ENCODE results near the gene RETN. TPM values are rescaled to one million over a fixed set of nuclear protein-coding genes. Genes with fewer than 3 reads are reported as not detected.

RETN gene
- total and polyA plus RNA-seq, 2 of the 8 experiments (the other 6 are each of a cell fraction or from before 2014, with no cell fraction given) = not detected

GRCh38 chr19:7703332-7703731 lies 34.5 kb downstream of the RETN start:
- Histone ChIP-seq H3K4me3 (ENCODE audit: extremely low read depth in 1 of 4, insufficient read depth in 2 of 4, low read depth in 3 of 4, low read length in 4 of 4) (no peak overlapping the region), H3K9me3 (ENCODE audit: insufficient read depth in 2 of 2, low read depth in 1 of 2, low read length in 1 of 2) (no peaks in the 10 kb centered on the region), H2AK5ac (ENCODE audit: low read depth, low read length) (no peak overlapping the region), H3K27ac (ENCODE audit: low read depth, low read length) (no peak overlapping the region), H3K4me1 (replicated peaks in 1 of 4; ENCODE audit: control insufficient read depth in 3 of 4, insufficient read depth in 4 of 4, low read length in 3 of 4) (peaks cover 0 to 5% (median 3%) of the 10 kb centered on the region in 4 experiments; a peak in 5 of 7 replicates), H4K5ac (ENCODE audit: insufficient read length, low read depth, low read length) (no peak overlapping the region), H3K36me3 (ENCODE audit: control insufficient read depth in 2 of 4, insufficient read depth in 4 of 4, low read length in 3 of 4) (no peaks in the 10 kb centered on the region), H3K23ac (ENCODE audit: insufficient read length) (no peak overlapping the region), H3K27me3 (replicated peaks in 1 of 4; ENCODE audit: control insufficient read depth in 3 of 4, extremely low read depth in 1 of 4, insufficient read depth in 3 of 4, low read length in 3 of 4) (no peaks in the 10 kb centered on the region; a peak in 1 of 7 replicates), H3K56ac (replicated peaks; ENCODE audit: insufficient read length, low read depth, low read length) (no peak overlapping the region), H3K9ac (replicated peaks in 1 of 4; ENCODE audit: extremely low read depth in 1 of 4, low read depth in 3 of 4, low read length in 3 of 4) (no peak overlapping the region), H4K20me1 (replicated peaks in 1 of 2; ENCODE audit: control insufficient read depth in 1 of 2, insufficient read depth in 2 of 2, low read length in 2 of 2) (no peaks in the 10 kb centered on the region), H2BK15ac (ENCODE audit: low read length) (no peak overlapping the region), H3K23me2 (ENCODE audit: low read depth, low read length) (0 out of 2 replicates have a peak, but pooled peaks cover 1% of the 10 kb centered on the region), H3K14ac (ENCODE audit: insufficient read length) (no peak overlapping the region), H3K4ac (replicated peaks; ENCODE audit: insufficient read length, low read depth, low read length) (no peak overlapping the region), H3K79me1 (ENCODE audit: low read depth, low read length) (no peaks in the 10 kb centered on the region), H2BK120ac (replicated peaks; ENCODE audit: low read depth, low read length) (no peak overlapping the region), H2AFZ (ENCODE audit: low read length) (no peak overlapping the region), H3K79me2 (ENCODE audit: control insufficient read depth in 1 of 2, insufficient read depth in 2 of 2, low read length in 2 of 2) (no peaks in the 10 kb centered on the region), H2BK12ac (ENCODE audit: low read depth, low read length) (no peak overlapping the region), H3K18ac (ENCODE audit: extremely low read depth, low read length) (no peak overlapping the region), H4K91ac (replicated peaks; ENCODE audit: insufficient read length, low read length) (no peak overlapping the region), H4K8ac (ENCODE audit: extremely low read depth, insufficient read depth, low read length) (no peak overlapping the region), H2BK5ac (ENCODE audit: low read depth, low read length) (no peak overlapping the region), H2BK20ac (ENCODE audit: low read length) (no peak overlapping the region), H3K4me2 (ENCODE audit: insufficient read depth in 1 of 2, low read depth in 2 of 2, low read length in 2 of 2) (no peak overlapping the region)
- ChIA-PET POLR2A (ENCODE audit: partially characterized antibody) (no interaction called here), CTCF (ENCODE audit: partially characterized antibody) (interaction anchor here (0.7 to 1.0 kb wide), 3 partner anchors 9 to 1809 kb away, joined by 3 to 4 read pairs (median 3); partner anchors contain the start of gene TRAPPC5)
- DNase-seq (ENCODE audit: low read depth in 1 of 2, low spot score in 2 of 2) (no peak), FAIRE-seq (no peak)
- no peak for TF ChIP-seq JUND (IDR thresholded peaks at IDR 0.05; ENCODE audit: low read length)
- TF ChIP-seq TEAD4 (IDR thresholded peaks at IDR 0.05; ENCODE audit: low read depth, low read length) = no peak
- TF ChIP-seq POLR2AphosphoS5 (IDR thresholded peaks at IDR 0.05; ENCODE audit: low read depth, low read length) = no peak
- TF ChIP-seq FOSL1 (IDR thresholded peaks at IDR 0.05; ENCODE audit: insufficient read depth, low read depth, low read length) = no peak
- WGBS, 2 experiments (ENCODE audit: extremely low coverage in 1 of 2, insufficient coverage in 1 of 2, insufficient read length in 1 of 2, insufficient replicate concordance in 2 of 2, low coverage in 1 of 2, low lambda C conversion rate in 2 of 2, missing lambda C conversion rate in 1 of 2) = 80% methylated on average over 5 of the region's 8 CpGs; no CpG with 5 or more reads in 1 of the 2 experiments

Measured in H1 (cell line).